GM12864 (cell line): Measurements from ENCODE around the gene MPIG6B.

Experiments
- DNase-seq: peaks from one replicate; pipeline ENCODE4 v3.0.0-alpha.2; 2011; ENCODE audit warnings: low read depth
- H3K4me3 ChIP-seq: 2 replicates; pipeline ENCODE4 v1.5.1; 2011; ENCODE audit warnings: mild to moderate bottlenecking, low read depth, low read length, control low read depth
- CTCF ChIP-seq: IDR thresholded peaks from 2 replicates; pipeline ENCODE4 v1.5.1; 2011; ENCODE audit warnings: low read depth, mild to moderate bottlenecking, moderate library complexity, low read length, control low read depth, inconsistent platforms; ENCODE audit errors: missing control alignments

Gene MPIG6B

GRCh38 chr6:31734247-31734820, 11.2 kb downstream of the MPIG6B start:
- peak overlapping the region; percentile 98 for H3K4me3 ChIP-seq
- no peak for TF ChIP-seq CTCF
- no peak for DNase-seq

GRCh38 chr6:31734821-31735406, 11.7 kb downstream of the MPIG6B start:
- TF ChIP-seq CTCF = no peak
- DNase-seq = no peak
- H3K4me3 ChIP-seq = peak overlapping the region; percentile 98

GRCh38 chr6:31736021-31736767, 13.0 kb downstream of the MPIG6B start, which contains the start of gene CLIC1:
Gene CLIC1 (minus strand): TSS chr6:31736530. CDS start chr6:31736300, 230 bp downstream.
- peak; percentile 60 for DNase-seq
- TF ChIP-seq CTCF = no peak
- H3K4me3 ChIP-seq = peak within 1 kb of the TSS; percentile 98

- peak overlapping the region; percentile 98 for H3K4me3 ChIP-seq
- no peak for DNase-seq
- no peak for TF ChIP-seq CTCF
These were observed 13.7 kb downstream of the MPIG6B start for GRCh38 chr6:31736768-31737314.

- DNase-seq = no peak
- no peak for TF ChIP-seq CTCF
- peak overlapping the region; percentile 11; the same call in 1 of the 2 replicates for H3K4me3 ChIP-seq
These were observed 14.3 kb downstream of the MPIG6B start for GRCh38 chr6:31737315-31737990.

GRCh38 chr6:31737991-31738979, 15.1 kb downstream of the MPIG6B start:
- DNase-seq = peak; percentile 77
- TF ChIP-seq CTCF = peak; percentile 11
- H3K4me3 ChIP-seq = peak overlapping the region; percentile 31
